ENCODE data around the gene NOP53. TPM values are rescaled to one million over a fixed set of nuclear protein-coding genes. Genes with fewer than 3 reads are reported as not detected.

NOP53 gene
- total and polyA plus RNA-seq, 2 of the 8 experiments (the other 6 are each of a cell fraction or from before 2014, with no cell fraction given): 107 to 245 TPM

DNA sequence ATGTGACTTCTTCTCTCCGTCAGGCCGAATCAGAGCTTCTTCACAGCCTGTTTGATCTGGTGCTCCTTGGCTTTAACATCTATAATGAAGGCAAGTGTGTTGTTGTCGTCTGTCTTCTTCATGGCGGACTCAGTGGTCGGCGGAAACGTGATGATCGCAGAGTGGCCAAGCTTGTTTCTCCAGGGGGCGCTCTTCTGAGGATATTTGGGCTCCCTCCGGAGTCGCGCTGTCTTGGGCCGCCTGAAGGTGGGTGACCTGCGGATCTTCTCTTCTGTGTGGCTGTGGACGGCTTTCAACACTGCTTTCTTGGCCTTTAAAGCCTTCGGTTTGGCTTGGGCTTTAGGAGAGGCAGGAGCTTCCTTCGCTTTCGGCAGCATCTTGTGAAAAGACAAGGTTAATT is 49.2 kb downstream of the NOP53 start:
- Histone ChIP-seq H3K4me1 (replicated peaks in 1 of 4; ENCODE audit: control insufficient read depth in 3 of 4, insufficient read depth in 4 of 4, low read length in 3 of 4) (no peaks in the 10 kb centered on the region; a peak in 2 of 7 replicates), H3K4ac (replicated peaks; ENCODE audit: insufficient read length, low read depth, low read length) (no peak overlapping the region), H3K56ac (replicated peaks; ENCODE audit: insufficient read length, low read depth, low read length) (no peak overlapping the region), H2AFZ (ENCODE audit: low read length) (no peak overlapping the region), H2BK15ac (ENCODE audit: low read length) (no peak overlapping the region), H2BK120ac (replicated peaks; ENCODE audit: low read depth, low read length) (no peak overlapping the region), H4K91ac (replicated peaks; ENCODE audit: insufficient read length, low read length) (no peak overlapping the region), H3K4me3 (ENCODE audit: extremely low read depth in 1 of 4, insufficient read depth in 2 of 4, low read depth in 3 of 4, low read length in 4 of 4) (no peak overlapping the region), H3K23ac (ENCODE audit: insufficient read length) (no peak overlapping the region), H3K79me1 (ENCODE audit: low read depth, low read length) (no peaks in the 10 kb centered on the region), H2BK20ac (ENCODE audit: low read length) (no peak overlapping the region), H2BK12ac (ENCODE audit: low read depth, low read length) (no peak overlapping the region), H3K27me3 (replicated peaks in 1 of 4; ENCODE audit: control insufficient read depth in 3 of 4, extremely low read depth in 1 of 4, insufficient read depth in 3 of 4, low read length in 3 of 4) (no peaks in the 10 kb centered on the region), H4K8ac (ENCODE audit: extremely low read depth, insufficient read depth, low read length) (no peak overlapping the region), H3K4me2 (ENCODE audit: insufficient read depth in 1 of 2, low read depth in 2 of 2, low read length in 2 of 2) (no peak overlapping the region), H4K20me1 (replicated peaks in 1 of 2; ENCODE audit: control insufficient read depth in 1 of 2, insufficient read depth in 2 of 2, low read length in 2 of 2) (no peaks in the 10 kb centered on the region), H3K36me3 (ENCODE audit: control insufficient read depth in 2 of 4, insufficient read depth in 4 of 4, low read length in 3 of 4) (no peaks in the 10 kb centered on the region), H2BK5ac (ENCODE audit: low read depth, low read length) (no peak overlapping the region), H3K9me3 (ENCODE audit: insufficient read depth in 2 of 2, low read depth in 1 of 2, low read length in 1 of 2) (no peaks in the 10 kb centered on the region), H3K27ac (ENCODE audit: low read depth, low read length) (no peak overlapping the region), H3K23me2 (ENCODE audit: low read depth, low read length) (no peaks in the 10 kb centered on the region), H2AK5ac (ENCODE audit: low read depth, low read length) (no peak overlapping the region), H4K5ac (ENCODE audit: insufficient read length, low read depth, low read length) (no peak overlapping the region), H3K79me2 (ENCODE audit: control insufficient read depth in 1 of 2, insufficient read depth in 2 of 2, low read length in 2 of 2) (no peaks in the 10 kb centered on the region), H3K18ac (ENCODE audit: extremely low read depth, low read length) (no peak overlapping the region), H3K14ac (ENCODE audit: insufficient read length) (no peak overlapping the region), H3K9ac (replicated peaks in 1 of 4; ENCODE audit: extremely low read depth in 1 of 4, low read depth in 3 of 4, low read length in 3 of 4) (no peak overlapping the region)
- DNase-seq (ENCODE audit: low read depth in 1 of 2, low spot score in 2 of 2) (peak in 1 of 2 experiments; percentile 71), FAIRE-seq (no peak)
- ChIA-PET POLR2A (ENCODE audit: partially characterized antibody) (interaction anchor here (0.6 to 1.3 kb wide), 2 partner anchors 25 to 483 kb away, joined by 3 read pairs; no protein-coding TSS in a partner anchor), CTCF (ENCODE audit: partially characterized antibody) (interaction anchor here (0.6 to 2.8 kb wide), 23 partner anchors 12 to 933 kb away, joined by 3 to 14 read pairs (median 4); partner anchors contain the start of genes EHD2 and SELENOW)
- 81% methylated on average over 18 of the region's 18 CpGs; no CpG with 5 or more reads in 1 of the 2 experiments for WGBS, 2 experiments (ENCODE audit: extremely low coverage in 1 of 2, insufficient coverage in 1 of 2, insufficient read length in 1 of 2, insufficient replicate concordance in 2 of 2, low coverage in 1 of 2, low lambda C conversion rate in 2 of 2, missing lambda C conversion rate in 1 of 2)
- peak; percentile 28; the same call in 1 of the 2 replicates for TF ChIP-seq KDM1A (IDR thresholded peaks at IDR 0.05; ENCODE audit: borderline replicate concordance, low read length)
- 0 out of 2 replicates have a peak, but pooled peaks have one; percentile 59 for TF ChIP-seq YY1 (IDR thresholded peaks at IDR 0.05; ENCODE audit: low read depth, low read length)
- TF ChIP-seq CBX8 (IDR thresholded peaks at IDR 0.05; ENCODE audit: borderline replicate concordance, low read depth, low read length): no peak
- TF ChIP-seq, protein P1, sequence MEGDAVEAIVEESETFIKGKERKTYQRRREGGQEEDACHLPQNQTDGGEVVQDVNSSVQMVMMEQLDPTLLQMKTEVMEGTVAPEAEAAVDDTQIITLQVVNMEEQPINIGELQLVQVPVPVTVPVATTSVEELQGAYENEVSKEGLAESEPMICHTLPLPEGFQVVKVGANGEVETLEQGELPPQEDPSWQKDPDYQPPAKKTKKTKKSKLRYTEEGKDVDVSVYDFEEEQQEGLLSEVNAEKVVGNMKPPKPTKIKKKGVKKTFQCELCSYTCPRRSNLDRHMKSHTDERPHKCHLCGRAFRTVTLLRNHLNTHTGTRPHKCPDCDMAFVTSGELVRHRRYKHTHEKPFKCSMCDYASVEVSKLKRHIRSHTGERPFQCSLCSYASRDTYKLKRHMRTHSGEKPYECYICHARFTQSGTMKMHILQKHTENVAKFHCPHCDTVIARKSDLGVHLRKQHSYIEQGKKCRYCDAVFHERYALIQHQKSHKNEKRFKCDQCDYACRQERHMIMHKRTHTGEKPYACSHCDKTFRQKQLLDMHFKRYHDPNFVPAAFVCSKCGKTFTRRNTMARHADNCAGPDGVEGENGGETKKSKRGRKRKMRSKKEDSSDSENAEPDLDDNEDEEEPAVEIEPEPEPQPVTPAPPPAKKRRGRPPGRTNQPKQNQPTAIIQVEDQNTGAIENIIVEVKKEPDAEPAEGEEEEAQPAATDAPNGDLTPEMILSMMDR (IDR thresholded peaks at IDR 0.05; ENCODE audit: control extremely low read depth in 1 of 3, insufficient read depth in 1 of 3, low read depth in 1 of 3, low read length in 3 of 3): peak; percentile 61 to 75 (median 67)
- TF ChIP-seq RAD21 (IDR thresholded peaks at IDR 0.05 in 1 of 2, conservative IDR thresholded peaks at IDR 0.05 in 1 of 2; ENCODE audit: low read depth in 2 of 2, low read length in 2 of 2): peak; percentile 12 to 39; a peak in 2 of 4 replicates
